GM18858 (cell line): ENCODE measurements around the gene IGSF9.

Experiments used
- ATAC-seq: cut with Tn5 transposase; IDR thresholded peaks from one replicate; pipeline ENCODE4 v1.9.1; 2021; ENCODE audit not compliant: unreplicated experiment

Gene IGSF9

DNA sequence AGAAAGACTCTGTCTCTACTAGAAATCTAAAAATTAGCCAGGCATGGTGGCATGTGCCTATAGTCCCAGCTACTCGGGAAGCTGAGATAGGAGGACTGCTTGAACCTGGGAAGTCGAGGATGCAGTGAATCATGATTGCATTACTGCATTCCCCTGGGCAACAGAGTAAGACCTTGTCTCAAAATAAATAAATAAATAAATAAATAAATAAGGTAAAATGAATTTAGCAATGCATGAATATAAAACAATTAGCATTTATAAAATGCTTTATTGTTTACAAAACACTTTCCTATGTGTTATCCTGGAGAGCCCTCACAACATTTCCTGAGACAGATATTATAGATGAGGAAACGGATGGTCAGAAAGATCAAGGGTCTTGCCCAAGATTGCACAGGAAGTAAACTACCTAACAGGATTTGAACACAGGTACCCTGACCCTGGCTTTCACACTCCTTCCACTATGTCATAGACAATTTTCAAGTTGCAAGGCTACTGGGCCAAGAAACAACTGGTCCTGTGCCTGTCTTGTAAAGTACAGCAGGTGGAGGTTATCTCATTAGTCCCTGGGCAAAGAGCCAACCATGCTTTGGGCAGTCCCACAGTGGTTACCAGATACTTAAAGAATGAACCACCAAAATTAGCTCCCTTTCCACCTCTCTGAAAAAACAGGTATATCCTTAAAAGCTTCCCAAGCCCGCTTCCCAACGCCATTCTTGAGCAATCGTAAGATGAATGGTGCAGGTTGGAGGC lies 67.5 kb downstream of the IGSF9 start:
- ATAC-seq = no peak
